Measurements from ENCODE around the gene ANKRD9.
A peak's percentile ranks its signal among the peaks of the same experiment; 100 is the strongest.

ANKRD9 gene

DNA sequence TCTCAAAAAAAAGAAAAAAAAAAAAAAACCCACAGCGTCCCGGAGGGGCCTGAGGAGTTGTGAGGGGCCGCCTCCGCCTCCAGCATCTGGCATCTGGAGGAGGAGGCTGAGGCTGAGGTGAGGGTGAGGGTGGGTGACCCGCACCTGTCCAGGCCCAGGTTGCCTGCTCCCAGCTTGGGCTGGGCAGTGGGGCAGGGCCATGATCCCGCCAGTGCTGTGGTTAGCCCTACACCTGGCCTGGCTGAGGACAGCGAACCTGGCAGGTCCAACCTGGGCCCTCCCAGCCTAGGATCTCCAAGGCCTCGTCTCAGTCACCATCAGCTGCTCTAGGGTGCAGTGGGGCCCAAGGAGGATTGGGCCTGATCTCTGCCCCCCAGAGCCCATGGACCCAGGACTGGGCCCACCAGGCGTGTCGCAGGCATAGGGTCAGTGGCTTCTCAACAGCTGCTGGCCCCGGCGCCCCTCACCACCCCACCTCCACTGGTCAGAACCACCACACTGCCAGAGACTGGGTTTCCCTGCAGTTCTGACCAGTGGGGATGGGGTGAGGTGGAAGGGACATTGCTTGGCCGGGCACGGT, 46.6 kb upstream of the ANKRD9 start:
- Histone ChIP-seq H4K8ac (ENCODE audit: low read depth, low read length) (no peak overlapping the region), H3K9me3 (replicated peaks in 1 of 2; ENCODE audit: control insufficient read depth in 2 of 2, insufficient read depth in 1 of 2, low read depth in 1 of 2, low read length in 2 of 2) (no peaks in the 10 kb centered on the region), H3K36me3 (replicated peaks in 1 of 2; ENCODE audit: control insufficient read depth in 2 of 2, insufficient read depth in 2 of 2, low read length in 2 of 2) (no peaks in the 10 kb centered on the region), H2BK5ac (ENCODE audit: low read length) (no peak overlapping the region), H3K14ac (ENCODE audit: low read length) (no peak overlapping the region), H2BK12ac (ENCODE audit: low read length) (peak overlapping the region; percentile 24), H3K79me1 (ENCODE audit: low read depth, low read length) (peaks cover 4% of the 10 kb centered on the region), H2BK15ac (ENCODE audit: low read length) (peak overlapping the region; percentile 52), H3K4me2 (ENCODE audit: insufficient read depth, low read length, poor library complexity, severe bottlenecking) (no peak overlapping the region), H2BK120ac (ENCODE audit: low read depth, low read length) (no peak overlapping the region), H3K4me3 (ENCODE audit: low read length in 2 of 2) (no peak overlapping the region), H3K9ac (ENCODE audit: low read depth, low read length, poor library complexity) (no peak overlapping the region), H3K18ac (ENCODE audit: low read length) (peak overlapping the region; percentile 31), H3K27ac (replicated peaks; ENCODE audit: low read length) (no peak overlapping the region), H3K4me1 (ENCODE audit: control insufficient read depth in 2 of 2, insufficient read depth in 1 of 2, low read depth in 1 of 2, low read length in 2 of 2) (peaks cover 2 to 6% of the 10 kb centered on the region in 2 donors), H2AK5ac (ENCODE audit: low read depth, low read length) (peak overlapping the region; percentile 91), H2AFZ (ENCODE audit: low read length) (no peak overlapping the region), H3K27me3 (ENCODE audit: control insufficient read depth in 3 of 3, insufficient read depth in 3 of 3, low read depth in 1 of 3, low read length in 3 of 3) (peaks cover 0 to 17% (median 2%) of the 10 kb centered on the region in 3 experiments), H4K91ac (ENCODE audit: low read depth, low read length, poor library complexity) (no peak overlapping the region), H3K4ac (ENCODE audit: low read length) (peak overlapping the region; percentile 27), H3K23ac (ENCODE audit: low read depth, low read length, poor library complexity) (peak overlapping the region; percentile 16)
- WGBS, 2 donors (ENCODE audit: extremely low coverage in 2 of 2, insufficient read length in 2 of 2, insufficient replicate concordance in 1 of 2): no CpG with 5 or more reads among the region's 14 CpGs
- no peak for DNase-seq (ENCODE audit: low spot score)

DNA sequence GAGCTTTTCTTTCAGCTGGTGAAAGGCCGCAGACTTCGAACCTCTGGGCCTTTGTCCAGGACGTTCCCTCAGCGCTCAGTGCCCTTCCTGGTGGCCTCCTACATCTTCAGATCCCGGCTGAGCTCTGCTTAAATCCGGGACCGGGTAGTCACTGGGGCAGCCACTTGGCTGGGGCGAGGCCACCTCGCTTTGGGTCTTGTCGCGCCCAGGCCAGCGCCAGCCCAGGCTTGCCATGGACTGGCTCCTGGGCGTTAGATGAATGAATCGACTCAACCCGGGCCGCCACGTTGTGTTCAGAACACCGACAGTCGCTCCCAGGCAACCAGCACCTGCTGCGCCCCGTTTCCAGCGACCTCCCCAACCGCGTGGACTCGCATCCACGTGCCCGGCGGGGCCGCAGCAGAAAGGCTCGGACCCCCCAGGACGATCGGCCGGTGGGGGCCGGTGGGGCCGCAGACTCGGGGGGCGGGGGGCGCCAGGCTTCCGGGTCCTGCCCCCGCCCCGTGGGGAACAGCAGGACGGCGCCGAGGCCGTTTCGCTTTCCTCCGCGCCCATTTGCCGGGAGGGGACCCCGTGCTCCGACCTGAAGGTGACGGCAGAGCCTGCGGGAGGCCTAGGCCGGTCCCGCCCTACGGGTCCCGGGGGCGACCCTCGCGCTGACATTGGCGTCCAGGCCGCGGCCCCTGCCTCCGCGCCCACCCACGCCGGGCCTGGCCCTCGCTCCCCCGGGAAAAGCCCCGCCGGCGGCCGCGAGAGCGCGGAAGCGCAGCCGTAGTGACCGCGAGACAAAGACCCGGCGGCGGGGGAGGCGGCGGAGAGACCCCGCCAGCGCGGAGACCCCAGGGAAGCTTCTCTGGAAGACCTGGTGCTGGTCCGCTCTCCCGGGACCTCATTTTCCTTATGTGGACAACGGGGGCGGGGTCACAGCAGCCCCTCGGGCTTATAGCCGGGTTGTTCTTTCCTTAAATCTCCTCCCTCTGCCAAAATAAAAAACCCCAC, 45.5 kb upstream of the ANKRD9 start:
- Histone ChIP-seq H3K4me1 (ENCODE audit: control insufficient read depth in 2 of 2, insufficient read depth in 1 of 2, low read depth in 1 of 2, low read length in 2 of 2) (peaks cover 2 to 6% of the 10 kb centered on the region in 2 donors), H3K18ac (ENCODE audit: low read length) (peak overlapping the region; percentile 99), H2AK5ac (ENCODE audit: low read depth, low read length) (peak overlapping the region; percentile 89), H4K8ac (ENCODE audit: low read depth, low read length) (peak overlapping the region; percentile 95), H3K27ac (replicated peaks; ENCODE audit: low read length) (no peak overlapping the region), H2BK15ac (ENCODE audit: low read length) (peak overlapping the region; percentile 84), H3K14ac (ENCODE audit: low read length) (peak overlapping the region; percentile 82), H3K9ac (ENCODE audit: low read depth, low read length, poor library complexity) (peak overlapping the region; percentile 84), H4K91ac (ENCODE audit: low read depth, low read length, poor library complexity) (peak overlapping the region; percentile 28), H3K27me3 (ENCODE audit: control insufficient read depth in 3 of 3, insufficient read depth in 3 of 3, low read depth in 1 of 3, low read length in 3 of 3) (peaks cover 0 to 19% (median 2%) of the 10 kb centered on the region in 3 experiments), H3K9me3 (replicated peaks in 1 of 2; ENCODE audit: control insufficient read depth in 2 of 2, insufficient read depth in 1 of 2, low read depth in 1 of 2, low read length in 2 of 2) (no peaks in the 10 kb centered on the region), H3K4me2 (ENCODE audit: insufficient read depth, low read length, poor library complexity, severe bottlenecking) (peak overlapping the region; percentile 73), H3K4me3 (ENCODE audit: low read length in 2 of 2) (peak overlapping the region; percentile 38 to 76), H3K36me3 (replicated peaks in 1 of 2; ENCODE audit: control insufficient read depth in 2 of 2, insufficient read depth in 2 of 2, low read length in 2 of 2) (no peaks in the 10 kb centered on the region), H2BK5ac (ENCODE audit: low read length) (peak overlapping the region; percentile 49), H2BK120ac (ENCODE audit: low read depth, low read length) (peak overlapping the region; percentile 43), H3K23ac (ENCODE audit: low read depth, low read length, poor library complexity) (no peak overlapping the region), H2AFZ (ENCODE audit: low read length) (peak overlapping the region; percentile 94), H2BK12ac (ENCODE audit: low read length) (peak overlapping the region; percentile 53), H3K4ac (ENCODE audit: low read length) (peak overlapping the region; percentile 31), H3K79me1 (ENCODE audit: low read depth, low read length) (peaks cover 4% of the 10 kb centered on the region)
- WGBS, 2 donors (ENCODE audit: extremely low coverage in 2 of 2, insufficient read length in 2 of 2, insufficient replicate concordance in 1 of 2): no CpG with 5 or more reads among the region's 94 CpGs
- DNase-seq (ENCODE audit: low spot score): peak; percentile 47

GRCh38 chr14:102551995-102552705, 42.6 kb upstream of the ANKRD9 start:
- Histone ChIP-seq H3K9ac (ENCODE audit: low read depth, low read length, poor library complexity) (no peak overlapping the region), H3K4me1 (ENCODE audit: control insufficient read depth in 2 of 2, insufficient read depth in 1 of 2, low read depth in 1 of 2, low read length in 2 of 2) (peaks cover 2 to 6% of the 10 kb centered on the region in 2 donors), H3K36me3 (replicated peaks in 1 of 2; ENCODE audit: control insufficient read depth in 2 of 2, insufficient read depth in 2 of 2, low read length in 2 of 2) (no peaks in the 10 kb centered on the region), H3K23ac (ENCODE audit: low read depth, low read length, poor library complexity) (peak overlapping the region; percentile 25), H3K14ac (ENCODE audit: low read length) (no peak overlapping the region), H2BK120ac (ENCODE audit: low read depth, low read length) (peak overlapping the region; percentile 23), H3K4ac (ENCODE audit: low read length) (peak overlapping the region; percentile 40), H3K79me1 (ENCODE audit: low read depth, low read length) (peaks cover 1% of the 10 kb centered on the region), H2BK5ac (ENCODE audit: low read length) (no peak overlapping the region), H3K4me2 (ENCODE audit: insufficient read depth, low read length, poor library complexity, severe bottlenecking) (no peak overlapping the region), H3K27ac (replicated peaks; ENCODE audit: low read length) (no peak overlapping the region), H3K4me3 (ENCODE audit: low read length in 2 of 2) (no peak overlapping the region), H2BK15ac (ENCODE audit: low read length) (peak overlapping the region; percentile 75), H3K9me3 (replicated peaks in 1 of 2; ENCODE audit: control insufficient read depth in 2 of 2, insufficient read depth in 1 of 2, low read depth in 1 of 2, low read length in 2 of 2) (no peaks in the 10 kb centered on the region), H2AK5ac (ENCODE audit: low read depth, low read length) (peak overlapping the region; percentile 84), H4K91ac (ENCODE audit: low read depth, low read length, poor library complexity) (no peak overlapping the region), H2AFZ (ENCODE audit: low read length) (peak overlapping the region; percentile 78), H2BK12ac (ENCODE audit: low read length) (no peak overlapping the region), H3K27me3 (ENCODE audit: control insufficient read depth in 3 of 3, insufficient read depth in 3 of 3, low read depth in 1 of 3, low read length in 3 of 3) (peaks cover 0 to 9% (median 2%) of the 10 kb centered on the region in 3 experiments), H3K18ac (ENCODE audit: low read length) (peak overlapping the region; percentile 72), H4K8ac (ENCODE audit: low read depth, low read length) (no peak overlapping the region)
- no peak for DNase-seq (ENCODE audit: low spot score)
- no CpG with 5 or more reads among the region's 14 CpGs for WGBS, 2 donors (ENCODE audit: extremely low coverage in 2 of 2, insufficient read length in 2 of 2, insufficient replicate concordance in 1 of 2)
